ENCODE data around the gene ADISSP.

ADISSP gene

DNA sequence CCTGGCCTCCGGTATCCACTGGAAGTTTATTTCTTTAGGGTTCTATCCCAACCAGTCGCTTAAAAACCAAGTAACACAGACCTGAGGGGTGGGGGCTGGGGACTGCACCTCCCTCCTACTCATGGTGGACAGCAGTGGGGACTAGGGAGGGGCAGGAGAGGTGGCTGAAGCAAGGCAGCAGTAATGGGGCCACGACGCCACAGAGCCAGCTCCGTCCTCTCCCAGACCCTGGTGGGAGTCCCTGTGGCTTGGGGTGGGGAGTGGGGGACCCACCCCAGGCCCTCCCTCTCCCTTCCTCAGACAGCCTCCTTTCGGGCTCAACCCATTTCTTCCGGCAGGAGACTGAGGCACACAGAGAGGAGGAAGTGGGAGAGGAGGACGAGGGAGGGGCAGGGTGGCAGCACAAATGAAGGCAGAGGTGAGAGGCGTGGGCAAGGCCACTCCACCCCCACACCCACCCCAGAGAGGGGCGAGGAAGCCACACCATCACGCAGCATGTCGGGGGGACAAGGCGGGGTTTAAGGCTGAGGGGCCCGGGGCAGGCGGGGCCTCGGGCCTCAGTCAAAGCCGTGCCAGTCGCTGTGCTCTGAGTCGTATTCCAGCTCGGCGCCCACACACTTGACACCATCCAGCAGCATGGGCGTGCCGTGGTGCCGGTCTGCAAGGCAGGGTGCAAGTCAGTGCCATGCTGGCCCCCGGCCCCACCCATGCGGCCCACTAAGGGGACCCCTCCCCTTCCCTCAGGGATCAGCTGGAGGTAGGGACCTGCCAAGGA is 13.9 kb downstream of the ADISSP start:
- DNase-seq: no peak

DNA sequence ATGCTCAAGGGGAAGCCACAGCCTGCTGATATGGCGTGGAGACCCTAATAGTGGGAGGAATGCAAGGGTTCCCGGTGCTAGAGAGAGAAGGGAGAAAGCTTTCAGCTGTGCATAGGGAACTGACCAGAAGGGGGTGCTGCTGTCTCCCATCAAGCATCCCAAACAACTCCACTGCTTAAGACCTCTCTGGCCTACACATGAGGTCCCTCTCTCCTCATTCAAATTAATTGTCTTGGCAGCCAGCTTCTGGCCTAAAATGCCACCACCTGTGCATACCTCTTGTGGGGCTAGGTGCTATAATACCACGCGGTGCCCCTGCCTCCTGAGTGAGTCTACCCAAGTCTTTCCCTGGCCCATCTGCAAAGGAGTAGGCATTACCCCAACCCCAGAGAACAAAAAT is 14.5 kb downstream of the ADISSP start:
- DNase-seq: peak; percentile 68 to 75

DNA sequence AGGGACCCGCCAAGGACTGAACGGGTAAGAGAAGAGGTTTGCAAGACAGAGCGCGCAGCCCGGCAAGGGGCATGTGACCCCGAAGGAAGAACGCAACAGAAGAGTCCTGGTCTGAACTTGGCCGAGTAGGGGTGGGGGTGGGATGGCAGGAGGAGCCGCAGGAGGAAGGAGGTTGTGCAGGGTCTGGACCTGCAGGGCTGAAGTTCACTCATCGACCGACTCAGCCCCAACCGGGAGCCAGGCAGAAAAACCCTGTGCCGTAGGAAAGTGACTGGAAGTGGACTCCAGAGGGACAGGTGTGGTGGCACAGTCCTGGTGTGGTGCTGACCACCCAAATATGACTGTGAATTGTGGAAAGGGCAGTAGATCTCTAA is 15.2 kb downstream of the ADISSP start:
- DNase-seq: no peak

DNA sequence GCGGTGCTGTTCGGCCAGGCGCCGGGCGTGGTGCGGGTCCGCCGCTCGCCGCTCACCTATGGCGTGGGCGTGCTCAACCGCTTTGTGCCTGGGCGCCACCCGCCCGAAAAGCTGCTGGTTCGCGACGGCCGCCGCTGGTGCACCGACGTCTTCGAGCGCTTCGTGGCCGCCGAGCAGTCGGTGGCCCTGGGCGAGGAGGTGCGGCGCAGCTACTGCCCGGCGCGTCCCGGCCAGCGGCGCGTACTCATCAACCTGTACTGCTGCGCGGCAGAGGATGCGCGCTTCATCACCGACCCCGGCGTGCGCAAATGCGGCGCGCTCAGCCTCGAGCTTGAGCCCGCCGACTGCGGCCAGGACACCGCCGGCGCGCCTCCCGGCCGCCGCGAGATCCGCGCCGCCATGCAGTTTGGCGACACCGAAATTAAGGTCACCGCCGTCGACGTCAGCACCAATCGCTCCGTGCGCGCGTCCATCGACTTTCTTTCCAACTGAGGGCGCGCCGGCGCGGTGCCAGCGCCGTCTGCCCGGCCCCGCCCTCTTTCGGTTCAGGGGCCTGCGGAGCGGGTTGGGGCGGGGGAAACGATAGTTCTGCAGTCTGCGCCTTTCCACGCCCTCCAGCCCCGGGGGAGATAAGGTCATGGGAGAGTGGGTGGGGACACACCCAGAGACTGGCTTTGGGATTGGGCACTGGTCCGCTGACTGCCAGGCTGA is 15.7 kb downstream of the ADISSP start:
- DNase-seq: peak; percentile 71 to 78

DNA sequence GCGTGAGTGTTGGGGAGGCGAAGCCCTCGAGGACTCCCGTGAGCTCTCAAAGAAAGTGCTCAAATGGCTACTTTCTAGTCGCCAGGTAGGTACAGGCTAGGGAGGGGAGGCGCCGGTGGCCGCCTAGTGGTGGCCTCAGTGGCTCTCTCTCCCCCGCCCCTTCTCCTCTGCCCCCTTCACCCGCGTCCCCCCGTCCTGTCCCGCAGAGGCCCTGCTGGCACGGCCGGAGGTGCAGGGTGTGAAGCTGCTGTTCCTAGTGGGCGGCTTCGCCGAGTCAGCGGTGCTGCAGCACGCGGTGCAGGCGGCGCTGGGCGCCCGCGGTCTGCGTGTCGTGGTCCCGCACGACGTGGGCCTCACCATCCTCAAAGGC is 16.3 kb downstream of the ADISSP start:
- DNase-seq: no peak

DNA sequence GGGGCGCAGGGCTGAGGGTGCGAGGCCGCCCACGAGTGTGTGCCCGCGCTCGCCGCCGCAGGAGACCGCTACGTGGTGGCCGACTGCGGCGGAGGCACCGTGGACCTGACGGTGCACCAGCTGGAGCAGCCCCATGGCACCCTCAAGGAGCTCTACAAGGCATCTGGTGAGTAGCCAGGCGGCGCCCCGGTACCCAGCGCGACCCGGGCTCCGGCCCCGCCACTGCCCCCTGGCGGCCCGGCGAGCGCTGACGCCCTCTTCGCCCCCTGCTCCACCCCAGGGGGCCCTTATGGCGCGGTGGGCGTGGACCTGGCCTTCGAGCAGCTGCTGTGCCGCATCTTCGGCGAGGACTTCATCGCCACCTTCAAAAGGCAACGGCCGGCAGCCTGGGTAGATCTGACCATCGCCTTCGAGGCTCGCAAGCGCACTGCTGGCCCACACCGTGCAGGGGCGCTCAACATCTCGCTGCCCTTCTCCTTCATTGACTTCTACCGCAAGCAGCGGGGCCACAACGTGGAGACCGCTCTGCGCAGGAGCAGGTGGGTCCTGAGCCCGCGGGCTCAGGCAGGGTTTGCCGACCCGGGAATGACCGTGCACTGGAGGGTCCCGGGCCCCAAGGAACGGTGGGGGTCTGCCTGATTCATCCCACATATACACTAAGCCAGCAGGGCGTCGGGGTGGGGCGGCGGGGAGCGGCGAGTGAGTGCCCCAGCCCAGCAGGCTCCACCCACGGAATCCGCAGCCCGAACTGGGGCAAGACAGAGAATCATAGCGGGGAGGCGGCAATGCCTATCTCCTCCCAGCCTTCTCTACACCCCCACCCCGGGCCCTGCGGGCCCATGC is 17.6 kb downstream of the ADISSP start:
- peak; percentile 44 to 57 for DNase-seq

DNA sequence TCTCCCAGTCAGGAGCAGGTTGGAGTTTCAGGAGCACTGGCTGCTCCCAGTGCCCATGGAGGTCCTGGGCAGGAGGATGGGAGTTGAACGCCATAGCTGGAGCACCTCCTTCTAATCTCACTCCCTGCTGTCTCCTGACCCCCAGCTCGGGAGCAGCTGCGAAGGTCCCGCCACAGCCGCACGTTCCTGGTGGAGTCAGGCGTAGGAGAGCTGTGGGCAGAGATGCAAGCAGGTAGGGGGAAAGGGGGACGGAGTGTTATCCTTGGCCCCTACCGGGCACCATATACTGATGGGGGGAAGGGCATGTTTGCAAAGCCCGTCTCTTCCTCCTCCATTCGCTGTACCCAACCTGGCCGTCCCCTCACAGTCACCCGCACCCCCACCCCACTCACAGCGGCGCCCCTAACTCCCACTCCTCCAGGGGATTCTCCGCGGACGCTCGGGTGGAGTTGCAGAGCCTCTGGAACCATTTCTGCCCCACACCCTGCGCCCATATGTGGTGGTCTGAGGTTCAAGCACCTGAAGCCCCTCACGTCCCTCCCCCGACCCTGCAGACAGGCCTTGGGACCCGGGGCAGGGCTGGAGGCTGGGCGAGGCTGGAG is 18.4 kb downstream of the ADISSP start:
- DNase-seq: no peak

DNA sequence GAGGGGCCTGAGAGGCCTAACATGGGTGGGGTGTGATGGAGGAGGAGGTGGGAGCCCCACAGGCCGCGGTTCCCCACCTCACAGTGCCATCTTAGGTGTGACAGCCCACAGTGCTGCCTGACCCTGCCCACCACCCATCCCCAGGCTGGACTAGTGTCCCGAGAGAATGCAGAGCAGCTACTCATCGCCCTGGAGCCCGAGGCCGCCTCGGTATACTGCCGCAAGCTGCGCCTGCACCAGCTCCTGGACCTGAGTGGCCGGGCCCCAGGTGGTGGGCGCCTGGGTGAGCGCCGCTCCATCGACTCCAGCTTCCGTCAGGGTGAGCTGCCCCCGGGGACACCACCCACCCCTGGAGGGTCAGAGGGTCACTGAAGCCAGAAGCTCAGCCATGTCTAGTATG is 19.5 kb downstream of the ADISSP start:
- DNase-seq: no peak

DNA sequence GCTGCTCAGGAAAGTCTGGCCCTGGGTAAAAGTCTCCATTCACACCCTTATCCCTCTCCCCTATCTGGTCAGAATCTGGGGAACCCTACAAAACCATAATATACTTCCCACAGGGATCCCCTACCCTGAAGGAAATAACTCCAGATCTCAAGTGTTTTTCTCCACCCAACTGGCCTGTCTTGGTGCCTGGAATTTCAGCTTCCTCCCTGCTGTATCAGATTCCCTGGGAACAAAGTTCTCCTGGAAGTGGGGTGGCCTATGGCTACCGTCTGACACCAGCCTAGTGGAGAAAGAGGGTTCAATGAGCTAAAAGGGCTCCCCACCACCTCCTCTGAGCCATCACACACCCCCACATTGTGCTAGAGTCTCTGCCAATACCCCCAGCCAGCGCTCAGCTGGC is 20.1 kb downstream of the ADISSP start:
- DNase-seq: no peak

DNA sequence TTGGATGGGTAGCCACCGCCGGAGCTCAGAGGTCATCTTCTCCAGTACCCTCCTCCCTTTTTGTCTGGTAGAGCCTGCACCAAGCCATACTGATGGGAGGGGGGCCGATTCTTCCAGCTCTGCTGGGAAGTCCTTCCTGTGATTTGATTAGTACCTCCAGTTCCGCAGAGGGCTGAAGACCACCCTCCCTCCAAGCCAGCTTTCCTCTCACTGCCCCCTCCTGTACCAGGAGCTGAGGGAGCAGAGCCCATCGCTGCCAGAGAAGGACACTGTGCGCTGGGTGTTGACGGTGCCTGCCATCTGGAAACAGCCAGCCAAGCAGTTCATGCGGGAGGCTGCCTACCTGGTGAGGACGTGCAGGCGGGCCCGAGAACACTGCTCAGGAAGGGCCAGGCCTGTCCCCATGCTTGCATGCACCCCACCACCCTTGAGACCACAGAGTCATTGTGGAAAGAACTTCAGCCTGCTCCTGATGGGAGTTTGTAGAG is 21.8 kb downstream of the ADISSP start:
- no peak for DNase-seq

DNA sequence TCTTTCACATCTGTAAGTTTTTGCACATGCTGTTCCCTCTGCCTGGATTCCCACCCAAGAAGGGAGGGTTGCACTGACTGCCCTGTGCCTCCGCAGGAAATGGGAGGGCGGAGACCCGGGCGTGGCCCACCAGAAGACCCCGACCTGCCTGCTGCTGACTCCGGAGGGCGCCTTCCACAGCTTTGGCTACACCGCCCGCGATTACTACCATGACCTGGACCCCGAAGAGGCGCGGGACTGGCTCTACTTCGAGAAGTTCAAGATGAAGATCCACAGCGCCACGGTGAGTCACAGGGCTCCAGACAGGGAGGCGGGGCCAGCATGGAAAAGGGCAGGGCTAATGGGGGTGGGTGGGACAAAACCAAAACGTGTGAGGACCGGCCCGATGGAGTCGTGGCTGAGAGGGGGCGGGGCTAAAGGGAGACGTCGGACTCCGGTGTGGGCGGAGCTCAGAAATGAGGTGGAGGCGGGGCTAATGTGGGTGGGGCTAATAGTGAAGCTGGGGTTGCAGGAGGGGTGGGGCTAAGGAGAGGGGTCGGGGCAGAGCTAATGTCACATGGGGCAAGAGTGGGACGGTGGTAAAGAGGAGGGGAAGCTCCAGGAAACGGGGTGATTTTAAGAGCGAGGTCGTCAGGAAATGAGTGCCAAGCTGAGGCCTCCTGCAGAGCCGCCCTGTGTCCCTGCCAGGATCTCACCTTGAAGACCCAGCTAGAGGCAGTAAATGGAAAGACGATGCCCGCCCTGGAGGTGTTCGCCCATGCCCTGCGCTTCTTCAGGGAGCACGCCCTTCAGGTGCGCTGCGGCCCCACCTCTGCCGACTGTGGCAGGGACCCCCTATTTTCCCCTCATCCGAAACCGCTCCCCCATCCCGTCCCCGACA is 22.5 kb downstream of the ADISSP start:
- peak; percentile 75 to 76 for DNase-seq

DNA sequence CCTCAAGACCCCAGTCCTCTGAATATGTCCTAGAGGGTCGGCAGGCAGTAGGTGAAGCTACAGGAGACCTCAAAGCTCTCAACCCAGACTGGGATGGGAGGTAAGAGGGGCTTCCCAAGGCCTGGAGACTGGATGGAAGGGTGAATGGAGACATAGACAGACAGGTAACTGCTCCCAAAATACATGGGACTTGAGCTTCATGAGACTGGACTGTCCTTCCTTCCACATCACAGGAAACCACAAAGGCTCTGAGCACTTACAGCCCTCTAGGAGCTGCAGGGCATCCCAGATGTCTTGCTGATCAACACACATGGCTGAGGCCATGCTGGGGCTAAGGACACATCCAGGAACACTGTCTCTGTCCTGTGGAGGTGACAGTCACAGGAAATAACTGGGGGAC is 23.5 kb downstream of the ADISSP start:
- DNase-seq: no peak

DNA sequence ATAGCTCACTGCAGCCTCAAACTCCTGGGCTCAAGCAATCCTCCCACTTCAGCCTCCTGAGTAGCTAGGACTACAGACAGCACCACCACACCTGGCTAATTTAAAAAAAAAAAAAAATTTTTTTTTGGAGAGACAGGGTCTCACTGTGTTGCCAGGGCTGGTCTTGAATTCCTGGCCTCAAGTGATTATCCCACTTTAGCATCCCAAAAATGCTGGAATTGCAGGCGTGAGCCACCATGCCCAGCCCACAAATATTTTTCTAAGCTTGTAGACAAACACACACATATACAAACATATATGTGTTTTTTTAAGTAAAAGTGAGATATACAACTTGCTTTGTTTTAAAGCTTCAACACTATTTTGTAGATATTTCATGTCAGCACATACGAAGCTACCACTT is 24.3 kb downstream of the ADISSP start:
- DNase-seq: no peak

DNA sequence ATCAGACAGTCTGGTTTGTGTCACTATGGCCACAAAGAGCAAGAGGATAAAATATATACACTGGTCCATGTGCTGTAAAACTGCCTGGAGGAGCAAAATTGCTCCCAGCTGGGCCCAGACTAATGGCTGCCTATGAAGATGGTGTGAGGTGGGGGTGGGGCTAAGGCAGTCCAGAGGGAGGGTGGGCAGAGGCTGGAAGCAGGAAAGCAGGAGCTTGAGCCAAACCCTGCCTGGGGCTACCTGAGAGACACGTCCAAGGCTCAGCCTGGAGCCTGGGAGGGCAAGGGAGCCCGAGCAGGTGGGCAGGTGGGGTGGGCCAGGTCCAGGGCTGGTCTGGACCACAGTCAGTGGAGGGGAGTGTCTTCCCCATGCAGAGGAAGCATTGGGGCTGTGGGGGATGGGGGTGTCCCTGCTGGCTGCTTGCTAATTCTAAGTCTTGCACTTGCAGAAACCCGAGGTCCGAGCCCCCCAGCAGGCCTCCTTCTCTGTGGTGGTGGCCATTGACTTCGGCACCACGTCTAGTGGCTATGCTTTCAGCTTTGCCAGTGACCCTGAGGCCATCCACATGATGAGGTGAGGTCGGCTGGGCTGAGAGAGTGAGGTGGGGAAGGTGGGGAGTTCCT is 25.6 kb downstream of the ADISSP start:
- no peak for DNase-seq

DNA sequence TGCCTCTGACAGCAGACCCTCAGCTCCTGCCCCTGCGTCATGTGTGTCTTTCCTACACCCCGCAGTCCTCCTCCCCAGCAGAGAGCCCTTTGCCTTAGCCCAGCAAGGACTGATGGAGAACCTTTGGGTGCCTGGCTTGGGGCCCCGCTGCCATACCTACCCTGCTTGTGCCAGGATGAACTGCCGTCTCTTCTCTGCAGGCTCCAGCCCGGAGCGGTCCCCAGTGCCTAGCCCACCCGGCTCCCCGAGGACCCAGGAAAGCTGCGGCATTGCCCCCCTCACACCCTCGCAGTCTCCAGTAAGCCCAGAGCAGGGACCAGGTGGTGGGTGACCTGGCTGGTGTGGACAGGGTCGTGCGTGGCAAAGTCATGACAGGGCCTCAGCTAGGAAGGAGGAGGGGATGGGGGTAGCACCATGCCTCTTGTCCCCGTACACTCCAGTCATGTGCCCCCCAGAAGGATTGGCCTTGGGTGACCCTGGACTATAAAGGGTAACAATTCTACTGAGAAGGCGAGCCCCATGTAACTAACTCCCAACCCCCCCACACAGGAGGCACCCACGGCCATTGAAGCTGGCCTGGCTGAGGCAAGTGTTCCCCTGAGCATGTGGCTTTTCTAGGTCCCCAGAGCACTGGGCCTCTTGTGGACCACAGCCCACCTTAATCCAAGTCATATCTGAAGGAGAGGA is 26.8 kb downstream of the ADISSP start:
- DNase-seq: no peak

DNA sequence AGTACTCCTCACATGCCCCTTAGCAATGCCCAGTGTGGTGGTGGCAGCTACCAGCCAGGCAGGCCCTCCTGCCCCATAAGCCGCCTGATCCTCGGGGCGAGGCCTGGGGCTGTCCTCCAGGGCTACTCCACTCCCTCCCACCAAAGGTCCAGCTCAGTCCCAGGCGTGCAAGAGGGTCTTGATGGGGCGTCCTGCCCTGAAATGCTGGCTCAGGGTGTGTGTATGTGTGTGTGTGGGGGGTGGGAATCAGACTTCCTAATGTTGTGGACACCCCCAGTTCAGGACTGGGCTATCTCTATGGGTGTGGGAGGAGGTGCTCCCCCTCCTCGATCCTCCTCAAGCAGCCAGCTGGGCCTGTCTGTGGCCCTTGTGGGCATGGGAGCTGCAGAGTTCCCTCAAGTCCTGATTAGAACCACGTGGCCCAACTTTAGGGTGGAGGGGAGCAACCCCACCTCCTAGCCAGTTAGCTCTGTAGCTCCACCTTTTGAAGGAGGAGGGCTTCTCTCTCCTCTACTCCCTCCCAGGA is 27.6 kb downstream of the ADISSP start:
- DNase-seq: no peak

DNA sequence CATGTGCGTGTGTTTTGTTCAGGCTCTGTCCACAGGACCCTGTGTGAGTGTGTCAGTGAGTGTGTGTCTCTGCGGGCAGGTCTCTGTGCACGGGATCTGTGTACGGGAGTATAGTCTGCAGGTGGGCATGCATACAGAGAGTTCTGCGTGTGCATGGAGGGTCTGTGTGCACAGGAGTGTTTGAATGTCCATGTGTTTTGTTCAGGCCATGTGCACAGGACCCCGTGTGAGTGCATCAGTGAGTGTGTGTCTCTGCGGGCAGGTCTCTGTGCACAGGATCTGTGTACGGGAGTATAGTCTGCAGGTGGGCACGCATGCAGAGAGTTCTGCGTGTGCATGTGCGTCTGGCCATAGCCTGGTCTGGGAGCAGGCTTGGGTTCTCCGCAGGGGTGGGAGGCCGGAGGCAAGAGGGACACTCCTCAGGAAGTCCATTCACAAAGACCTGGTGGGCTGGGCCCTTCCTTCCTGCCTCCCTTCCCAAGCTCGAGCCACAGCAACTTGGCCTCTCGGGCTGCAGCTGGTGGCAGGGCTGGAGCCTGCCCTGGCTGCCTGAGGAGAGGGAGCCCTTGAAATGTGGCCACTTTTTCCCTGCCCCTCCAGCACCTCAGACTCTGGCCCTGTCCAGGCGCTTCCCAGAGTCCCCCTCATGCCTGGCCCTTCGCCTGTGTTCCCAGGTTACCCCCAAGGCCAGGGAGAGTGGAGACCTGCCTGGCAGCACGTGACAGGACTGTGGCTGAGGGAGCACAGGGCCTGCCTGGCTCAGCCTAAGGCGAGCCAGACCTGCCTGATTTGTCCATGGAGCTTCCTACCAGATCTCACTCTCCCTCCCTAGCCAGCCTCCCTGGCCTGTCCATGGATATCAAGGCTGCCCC is 28.3 kb downstream of the ADISSP start:
- no peak for DNase-seq

DNA sequence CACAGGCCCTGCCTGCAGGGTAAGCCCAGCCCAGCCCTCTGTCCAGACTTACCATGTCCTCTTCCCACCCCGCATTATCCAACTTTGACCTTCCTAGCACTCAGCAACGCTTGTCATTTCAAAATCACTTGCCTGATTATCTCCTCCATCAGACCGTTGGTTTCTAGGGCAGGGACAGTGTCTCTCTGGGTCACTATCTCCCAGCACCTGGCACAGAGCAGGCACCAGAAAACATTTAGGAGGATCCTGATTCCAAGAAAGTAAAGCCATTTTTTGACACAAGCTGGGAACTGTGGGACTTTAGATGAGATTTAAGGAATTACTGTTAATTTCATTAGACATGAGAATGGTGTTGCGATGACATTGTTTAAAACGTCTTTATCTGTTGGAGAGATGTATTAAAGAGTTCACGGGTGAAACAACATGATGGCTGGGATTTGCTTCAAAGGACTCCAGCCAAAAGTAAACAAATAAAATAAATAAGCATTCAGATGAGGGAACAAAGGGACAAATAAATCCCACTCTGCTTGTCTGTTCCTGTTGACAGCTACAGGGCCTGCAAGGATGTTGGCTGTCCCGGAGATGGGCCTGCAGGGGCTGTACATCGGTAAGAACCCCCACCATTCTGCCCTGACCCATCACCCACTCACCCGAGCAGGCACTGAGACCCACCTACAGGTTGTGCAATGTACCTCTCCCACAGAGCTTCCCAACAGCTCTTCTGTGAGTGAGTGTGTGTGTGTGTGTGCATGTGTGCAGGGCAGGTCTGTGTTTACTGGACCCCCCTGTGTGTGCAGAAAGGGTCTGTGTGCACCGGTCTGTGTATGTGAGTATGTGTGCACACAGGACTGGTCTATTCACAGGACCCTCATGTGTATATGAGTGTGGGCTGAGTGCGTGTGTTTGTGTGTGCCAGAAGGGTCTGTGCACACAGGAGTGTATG is 29.2 kb downstream of the ADISSP start:
- no peak for DNase-seq

DNA sequence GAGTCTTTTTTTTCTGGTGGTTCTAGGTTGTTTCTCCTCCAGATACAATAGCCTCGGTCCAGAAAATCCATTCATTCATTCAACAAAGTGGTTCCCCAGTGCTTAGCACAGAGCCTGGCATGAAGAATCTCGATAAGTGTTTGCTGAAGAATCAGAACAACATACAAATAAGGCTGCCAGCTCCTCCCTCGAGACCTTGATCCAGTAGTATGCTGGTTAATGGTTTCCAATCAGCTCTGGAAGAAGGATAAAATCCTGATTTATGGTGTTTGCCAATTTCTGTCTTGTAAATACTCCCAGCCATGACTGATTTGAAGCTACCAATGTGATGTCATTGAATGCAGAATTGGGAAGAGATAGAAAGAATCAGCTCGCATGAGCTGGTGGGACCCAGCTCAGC is 31.8 kb downstream of the ADISSP start:
- no peak for DNase-seq
